ENCODE measurements around the gene FDCSP. TPM values are rescaled to one million over a fixed set of nuclear protein-coding genes. Genes with fewer than 3 reads are reported as not detected.

FDCSP gene
- total and polyA plus RNA-seq, 2 of the 8 experiments (the other 6 are each of a cell fraction or from before 2014, with no cell fraction given), result not detected

DNA sequence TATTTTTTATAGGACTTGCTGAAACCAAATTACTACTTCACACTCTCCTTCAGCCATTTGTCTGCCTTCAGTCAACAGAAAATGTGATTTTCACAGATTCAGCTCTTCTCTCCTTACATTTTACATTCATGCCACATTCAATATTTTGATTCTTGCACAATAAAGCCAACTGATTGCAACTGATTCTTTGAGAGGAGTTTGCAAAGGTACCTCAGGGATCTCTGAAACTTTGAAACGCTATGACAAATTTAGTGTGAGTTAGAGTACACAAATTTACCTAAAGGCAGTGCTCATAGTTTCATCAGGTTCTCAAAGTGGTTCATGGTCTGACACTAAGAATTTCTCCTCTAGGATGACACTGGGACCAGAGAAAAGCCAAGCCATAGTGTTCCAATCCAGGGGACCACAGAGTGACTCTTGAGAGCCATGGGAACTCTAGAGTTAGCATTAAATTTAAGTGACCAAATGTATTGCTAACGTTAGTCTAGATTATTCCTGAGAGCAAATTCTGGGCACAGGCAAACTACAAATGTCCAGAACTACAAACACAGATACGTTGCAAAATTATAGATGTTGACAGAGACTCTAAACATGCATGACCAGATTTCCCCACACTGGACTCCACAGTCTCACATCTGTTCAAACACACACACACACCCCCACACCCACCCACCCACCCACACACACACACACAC lies 25.5 kb downstream of the FDCSP start:
- peak; percentile 25; the same call in 1 of the 2 replicates for TF ChIP-seq CEBPB (IDR thresholded peaks at IDR 0.05; ENCODE audit: low read depth, low read length)
- TF ChIP-seq RAD21 (IDR thresholded peaks at IDR 0.05 in 1 of 2, conservative IDR thresholded peaks at IDR 0.05 in 1 of 2; ENCODE audit: low read depth in 2 of 2, low read length in 2 of 2), result no peak
- no peak overlapping the region for H2AK5ac ChIP-seq (ENCODE audit: low read depth, low read length)
- no peak overlapping the region for H4K5ac ChIP-seq (ENCODE audit: insufficient read length, low read depth, low read length)
- no peak overlapping the region for H2BK12ac ChIP-seq (ENCODE audit: low read depth, low read length)
- H3K9ac ChIP-seq (replicated peaks in 1 of 4; ENCODE audit: extremely low read depth in 1 of 4, low read depth in 3 of 4, low read length in 3 of 4), result peak overlapping the region in 1 of 4 experiments; percentile 34; a peak in 1 of 7 replicates
- no peaks in the 10 kb centered on the region for H3K79me1 ChIP-seq (ENCODE audit: low read depth, low read length)
- no peak overlapping the region for H3K23ac ChIP-seq (ENCODE audit: insufficient read length)
- H3K4me2 ChIP-seq (ENCODE audit: insufficient read depth in 1 of 2, low read depth in 2 of 2, low read length in 2 of 2), result no peak overlapping the region
- ChIA-PET POLR2A (ENCODE audit: partially characterized antibody) (interaction anchor here (0.8 kb wide), 1 partner anchor 281 kb away, joined by 3 read pairs; no protein-coding TSS in a partner anchor), CTCF (ENCODE audit: partially characterized antibody) (interaction anchor here (0.8 kb wide), 1 partner anchor 12 kb away, joined by 3 read pairs; no protein-coding TSS in a partner anchor)
- no peak overlapping the region for H3K27ac ChIP-seq (ENCODE audit: low read depth, low read length)
- no peak overlapping the region for H3K56ac ChIP-seq (replicated peaks; ENCODE audit: insufficient read length, low read depth, low read length)
- H4K91ac ChIP-seq (replicated peaks; ENCODE audit: insufficient read length, low read length), result no peak overlapping the region
- DNase-seq (ENCODE audit: low read depth in 1 of 2, low spot score in 2 of 2) (no peak), FAIRE-seq (no peak)
- H3K4ac ChIP-seq (replicated peaks; ENCODE audit: insufficient read length, low read depth, low read length), result no peak overlapping the region
- H3K36me3 ChIP-seq (ENCODE audit: control insufficient read depth in 2 of 4, insufficient read depth in 4 of 4, low read length in 3 of 4), result no peaks in the 10 kb centered on the region
- H3K9me3 ChIP-seq (ENCODE audit: insufficient read depth in 2 of 2, low read depth in 1 of 2, low read length in 1 of 2), result no peaks in the 10 kb centered on the region
- no peak overlapping the region for H2BK5ac ChIP-seq (ENCODE audit: low read depth, low read length)
- no peak overlapping the region for H3K4me3 ChIP-seq (ENCODE audit: extremely low read depth in 1 of 4, insufficient read depth in 2 of 4, low read depth in 3 of 4, low read length in 4 of 4)
- H3K4me1 ChIP-seq (replicated peaks in 1 of 4; ENCODE audit: control insufficient read depth in 3 of 4, insufficient read depth in 4 of 4, low read length in 3 of 4), result no peaks in the 10 kb centered on the region
- H3K18ac ChIP-seq (ENCODE audit: extremely low read depth, low read length), result no peak overlapping the region
- H3K79me2 ChIP-seq (ENCODE audit: control insufficient read depth in 1 of 2, insufficient read depth in 2 of 2, low read length in 2 of 2), result no peaks in the 10 kb centered on the region
- H4K8ac ChIP-seq (ENCODE audit: extremely low read depth, insufficient read depth, low read length), result no peak overlapping the region
- no peaks in the 10 kb centered on the region for H3K27me3 ChIP-seq (replicated peaks in 1 of 4; ENCODE audit: control insufficient read depth in 3 of 4, extremely low read depth in 1 of 4, insufficient read depth in 3 of 4, low read length in 3 of 4)
- H3K14ac ChIP-seq (ENCODE audit: insufficient read length), result no peak overlapping the region
- 33% methylated on average over 3 of the region's 3 CpGs; no CpG with 5 or more reads in 1 of the 2 experiments for WGBS, 2 experiments (ENCODE audit: extremely low coverage in 1 of 2, insufficient coverage in 1 of 2, insufficient read length in 1 of 2, insufficient replicate concordance in 2 of 2, low coverage in 1 of 2, low lambda C conversion rate in 2 of 2, missing lambda C conversion rate in 1 of 2)
- H2BK15ac ChIP-seq (ENCODE audit: low read length), result no peak overlapping the region
- H3K23me2 ChIP-seq (ENCODE audit: low read depth, low read length), result no peaks in the 10 kb centered on the region
- H4K20me1 ChIP-seq (replicated peaks in 1 of 2; ENCODE audit: control insufficient read depth in 1 of 2, insufficient read depth in 2 of 2, low read length in 2 of 2), result no peaks in the 10 kb centered on the region
- no peak overlapping the region for H2BK120ac ChIP-seq (replicated peaks; ENCODE audit: low read depth, low read length)
- H2BK20ac ChIP-seq (ENCODE audit: low read length), result no peak overlapping the region
- H2AFZ ChIP-seq (ENCODE audit: low read length), result no peak overlapping the region
